GM18505 (cell line): ENCODE data around the gene TDRD9.

ENCODE experiments used
- ATAC-seq: cut with Tn5 transposase; IDR thresholded peaks from one replicate; pipeline ENCODE4 v1.9.1; 2021; ENCODE audit not compliant: unreplicated experiment
- POLR2A ChIP-seq: IDR thresholded peaks from 4 replicates; pipeline ENCODE4 v1.6.1; 2011; ENCODE audit warnings: borderline replicate concordance; ENCODE audit not compliant: insufficient read depth, insufficient read length; ENCODE audit errors: extremely low read depth

The TDRD9 gene

DNA sequence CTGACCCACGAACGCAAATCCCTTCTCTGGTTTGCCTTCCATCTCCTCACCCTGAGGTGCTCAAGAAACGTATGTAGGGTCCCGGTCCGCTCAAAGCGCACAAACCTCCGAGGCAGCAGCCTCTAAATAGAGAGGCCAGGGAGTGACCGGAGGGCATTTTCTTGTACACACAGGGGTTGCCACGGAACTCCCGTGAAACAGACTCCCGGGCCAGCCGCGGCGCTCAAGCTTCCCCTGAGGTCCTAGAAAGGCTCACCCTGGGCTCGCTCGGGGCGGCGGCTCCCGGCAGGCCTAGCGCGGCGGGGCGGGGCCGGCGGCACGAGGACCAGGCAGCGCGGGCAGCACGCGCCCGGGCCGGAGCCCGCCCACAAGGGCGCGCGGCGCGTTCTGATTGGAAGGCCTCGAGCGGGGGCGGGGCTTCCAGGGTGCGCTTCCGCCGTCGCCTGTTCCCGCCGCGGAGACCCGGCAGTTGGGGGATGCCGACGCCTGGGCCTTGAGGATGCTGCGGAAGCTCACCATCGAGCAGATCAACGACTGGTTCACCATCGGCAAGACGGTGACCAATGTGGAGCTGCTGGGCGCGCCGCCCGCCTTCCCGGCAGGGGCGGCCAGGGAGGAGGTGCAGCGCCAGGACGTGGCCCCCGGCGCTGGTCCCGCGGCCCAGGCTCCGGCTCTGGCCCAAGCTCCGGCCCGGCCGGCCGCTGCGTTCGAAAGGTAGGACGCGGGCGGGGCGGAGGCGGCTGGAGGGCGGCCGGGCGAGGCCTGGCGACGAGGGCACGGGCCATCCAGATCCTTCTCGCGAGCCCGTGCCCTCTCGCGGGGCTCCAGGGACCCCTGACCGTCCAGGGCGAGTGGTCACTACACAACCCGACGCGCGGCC lies at the start of gene TDRD9:
Gene TDRD9, plus strand, starts transcription at position 446 of the 880 bp plus-strand sequence. Its CDS starts 54 bp downstream, at position 500.
- no peak for ATAC-seq
- TF ChIP-seq POLR2A: no peak

DNA sequence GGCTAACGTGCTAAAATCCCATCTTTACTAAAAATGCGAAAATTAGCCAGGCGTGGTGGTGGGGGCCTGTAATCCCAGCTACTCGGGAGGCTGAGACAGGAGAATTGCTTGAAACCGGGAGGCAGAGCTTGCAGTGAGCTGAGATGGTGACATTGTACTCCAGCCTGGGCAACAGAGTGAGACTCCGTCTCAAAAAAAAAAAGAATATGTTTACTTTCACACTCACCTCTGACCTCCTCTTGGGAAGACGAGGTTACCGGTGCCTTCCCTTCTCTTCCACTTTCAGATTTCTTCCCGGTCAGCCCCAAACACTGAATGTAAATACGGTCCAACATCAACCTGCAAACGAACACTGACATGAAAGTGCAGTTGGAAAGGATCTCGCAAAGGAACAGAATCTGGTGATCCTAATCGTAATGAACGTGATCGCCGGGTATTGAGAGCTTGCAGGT lies 49.1 kb upstream of the TDRD9 start:
- no peak for TF ChIP-seq POLR2A
- no peak for ATAC-seq

DNA sequence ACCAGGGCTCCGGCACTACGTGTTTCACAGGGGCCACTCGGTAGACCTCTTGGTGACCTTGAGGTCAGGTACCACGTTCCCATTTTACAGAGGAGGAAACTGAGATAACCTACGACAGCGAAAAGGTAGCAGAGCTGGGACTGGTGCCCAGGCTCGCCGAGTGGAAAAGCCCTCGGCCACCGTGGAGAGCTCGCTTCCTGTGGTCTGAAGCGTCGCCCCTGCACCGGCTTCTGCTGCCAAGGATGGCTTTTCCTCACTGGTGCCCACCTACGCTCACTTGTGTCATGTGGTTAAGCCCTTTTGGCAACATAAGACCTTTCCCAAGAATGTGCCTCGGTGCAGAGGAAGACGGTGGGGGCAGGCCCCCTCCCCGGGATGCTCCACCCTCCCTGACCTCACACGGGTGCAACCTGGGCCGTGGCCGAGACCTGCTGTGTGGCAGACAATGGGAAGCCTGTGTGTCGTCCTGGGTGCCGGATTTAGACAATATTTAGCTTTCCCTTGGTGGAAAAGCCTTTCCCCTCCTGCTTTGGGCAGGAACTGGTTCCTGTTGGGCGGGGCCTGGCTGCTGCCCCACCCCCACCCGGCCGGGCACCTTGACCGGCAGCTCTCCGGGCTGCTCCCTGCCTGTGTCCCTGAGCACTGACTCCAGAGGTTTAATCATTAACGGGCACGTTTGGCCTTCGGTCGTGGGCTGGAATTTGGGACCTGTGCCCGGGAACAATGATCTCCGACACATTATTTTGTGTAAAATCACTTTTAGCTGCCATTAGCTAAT lies 48.5 kb upstream of the TDRD9 start:
- TF ChIP-seq POLR2A: no peak
- no peak for ATAC-seq

DNA sequence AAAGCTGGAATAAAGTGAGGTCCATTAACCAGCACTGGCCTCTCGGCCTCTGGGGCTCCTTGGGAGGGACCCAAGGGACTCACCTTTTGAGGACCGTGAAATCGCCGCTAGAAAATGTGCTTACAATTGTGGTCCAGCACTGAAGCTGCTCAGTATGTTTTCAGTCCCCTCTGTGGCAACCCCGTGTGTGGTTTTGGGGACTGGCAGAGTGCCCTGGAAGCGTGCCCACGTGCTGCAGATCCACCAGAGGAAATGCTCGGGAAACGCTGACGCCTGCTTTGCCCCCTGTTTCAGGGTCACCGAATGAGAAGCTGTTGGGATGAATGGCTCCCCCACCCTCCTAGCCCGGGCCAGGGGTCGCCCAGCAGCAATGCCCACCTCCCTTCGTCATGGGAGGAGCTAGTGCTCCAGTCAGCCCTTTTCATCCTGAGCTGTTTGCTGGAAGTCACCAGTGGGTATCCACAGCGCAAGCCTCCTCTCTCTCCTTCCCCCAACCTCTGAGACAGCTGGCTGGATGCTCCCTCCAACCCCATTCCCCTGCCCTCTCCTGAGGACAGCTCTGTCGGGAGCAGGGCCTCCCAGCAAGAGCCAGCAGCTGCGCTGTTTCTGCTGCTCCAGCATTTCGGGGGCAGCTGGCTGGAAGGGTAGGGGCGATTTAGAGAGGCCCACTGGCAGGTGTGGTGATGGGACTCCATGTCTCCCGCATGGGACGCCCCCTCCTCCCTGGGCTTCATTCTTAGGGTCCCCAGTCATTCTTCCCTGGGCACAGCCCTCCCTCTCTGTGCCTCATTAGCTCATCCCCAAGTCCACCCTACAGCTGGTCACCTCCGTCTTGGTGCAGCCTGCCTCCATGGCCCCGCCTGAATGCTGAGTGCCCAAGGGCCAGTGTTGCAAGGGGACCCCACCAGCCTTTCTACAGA lies 47.6 kb upstream of the TDRD9 start:
- no peak for TF ChIP-seq POLR2A
- no peak for ATAC-seq

GRCh38 chr14:103881268-103882201 lies 46.7 kb upstream of the TDRD9 start:
- TF ChIP-seq POLR2A: no peak
- no peak for ATAC-seq

DNA sequence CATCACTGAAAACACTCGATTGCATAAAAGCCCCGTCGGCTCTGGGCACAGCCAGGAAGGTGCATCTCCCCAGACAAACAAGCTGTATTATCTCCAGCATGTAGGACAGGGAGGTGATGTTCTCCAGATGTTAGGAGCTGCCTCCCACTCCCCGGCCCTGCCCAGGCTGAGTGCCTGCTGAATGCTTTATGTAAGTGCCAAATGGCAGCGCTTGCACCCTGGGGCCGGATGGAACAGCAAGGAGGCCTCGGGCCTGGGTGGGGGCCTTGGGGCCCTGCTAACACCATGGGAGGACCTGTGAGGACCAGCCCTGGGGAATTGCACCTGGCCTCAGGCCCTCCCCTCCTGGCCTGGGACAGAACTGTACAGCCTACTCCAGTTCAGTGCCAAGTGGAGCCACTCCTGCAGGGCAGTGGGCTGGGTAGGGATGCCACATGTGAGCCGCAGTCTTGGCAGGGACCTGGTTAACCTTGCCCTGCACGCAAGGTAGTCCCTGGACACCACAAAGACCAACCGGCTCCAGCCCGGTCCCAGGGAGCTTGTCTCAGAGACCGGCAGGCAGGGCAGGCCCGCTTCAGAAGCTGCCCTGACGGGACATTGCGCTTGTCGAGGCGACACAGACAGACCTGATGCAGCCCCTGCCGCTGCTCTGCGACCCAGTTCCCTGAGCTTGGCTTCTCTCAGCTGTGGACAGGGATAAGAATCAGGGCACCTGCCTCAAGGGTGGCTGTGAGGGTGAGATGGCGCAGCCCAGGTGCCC lies 45.6 kb upstream of the TDRD9 start:
- TF ChIP-seq POLR2A: no peak
- no peak for ATAC-seq

- no peak for TF ChIP-seq POLR2A
- no peak for ATAC-seq
Observed at GRCh38 chr14:103883263-103883523, 45.1 kb upstream of the TDRD9 start.

GRCh38 chr14:103884854-103885253 lies 43.4 kb upstream of the TDRD9 start:
- TF ChIP-seq POLR2A: no peak

DNA sequence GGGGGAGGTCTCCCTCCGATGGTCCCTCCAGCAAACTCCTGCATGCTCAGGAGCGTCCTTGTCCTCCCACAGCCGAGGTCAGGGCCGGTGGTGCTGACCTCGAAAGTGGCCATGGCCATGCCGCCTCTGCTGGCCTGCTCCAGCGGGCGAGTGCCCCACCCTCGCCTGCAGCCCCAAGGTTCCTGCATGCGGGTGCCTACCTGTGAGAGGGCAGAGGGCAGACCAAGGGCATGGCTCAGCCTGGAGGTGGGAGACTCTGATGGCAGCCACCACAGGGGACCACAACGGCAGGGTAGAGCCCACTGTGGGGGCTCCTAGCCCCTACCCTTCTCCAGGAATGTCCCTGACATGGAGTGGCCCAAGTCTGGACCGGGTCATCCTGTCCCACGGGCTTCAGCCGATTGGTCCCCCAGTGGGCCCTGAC lies 42.7 kb upstream of the TDRD9 start:
- no peak for ATAC-seq
- TF ChIP-seq POLR2A: no peak

More at GRCh38 chr14:103884854-103885253, 43.4 kb upstream of the TDRD9 start:
- no peak for ATAC-seq

GRCh38 chr14:103886304-103887169 lies 41.7 kb upstream of the TDRD9 start:
- no peak for ATAC-seq
- TF ChIP-seq POLR2A: no peak

- no peak for TF ChIP-seq POLR2A
- no peak for ATAC-seq
Observed at GRCh38 chr14:103887170-103887501, 41.1 kb upstream of the TDRD9 start.
